Testis (tissue), 3 donors: ENCODE results near the gene WNT2B. TPM values are rescaled to one million over a fixed set of nuclear protein-coding genes. Genes with fewer than 3 reads are reported as not detected.

Experiments used
- DNase-seq: peaks from one replicate; pipeline ENCODE4 v3.0.0-alpha.2; 2019
- H3K27ac ChIP-seq, 2 donors: fragments of 200-600 bp; sonication (generic); one replicate each; pipeline ENCODE4 v1.5.1; 2019
- H3K27me3 ChIP-seq: fragments of 200-600 bp; sonication (generic); one replicate; pipeline ENCODE4 v1.5.1; 2019
- H3K36me3 ChIP-seq: fragments of 200-600 bp; sonication (generic); one replicate; pipeline ENCODE4 v1.5.1; 2017; ENCODE audit warnings: low read depth; ENCODE audit errors: missing control alignments
- H3K4me1 ChIP-seq: fragments of 200-600 bp; sonication (generic); one replicate; pipeline ENCODE4 v1.5.1; 2019
- H3K4me3 ChIP-seq, 2 donors: fragments of 200-600 bp; sonication (generic); one replicate each; pipeline ENCODE4 v1.5.1; 2017 to 2019
- H3K9me3 ChIP-seq: fragments of 200-600 bp; sonication (generic); one replicate; pipeline ENCODE4 v1.5.1; 2017
- POLR2A ChIP-seq: fragments of 450-650 bp; IDR thresholded peaks from one replicate; pipeline ENCODE4 v1.6.1; 2017; ENCODE audit warnings: antibody characterized with exemption, mild to moderate bottlenecking, moderate library complexity
- WGBS, 2 donors: methylation state at CpG; one replicate each; pipeline ENCODE4 v1.1.5; 2018; 5-methylcytosine and 5-hydroxymethylcytosine counted together
- intact Hi-C: fragments of 100-400 bp; cut with DNase I; formaldehyde crosslinking; loops from one replicate; pipeline ENCODE4 v1.15.1; 2023; ENCODE audit warnings: low total_unique reads
- polyA plus RNA-seq: library from polyadenylated mRNA; stranded (reverse); fragments of 350-450 nt; fragmentation: Illumina TruSeq; extraction: RNeasy Lipid Tissue Mini Kit (QIAGEN cat#74804); gene quantifications from one replicate; pipeline ENCODE4 v1.2.3, GENCODE V29; 2014; ENCODE audit warnings: low read depth, low replicate concordance; ENCODE audit not compliant: insufficient read depth
- total RNA-seq, 2 donors: library from RNA; depleted of rRNA; stranded (reverse); fragments of >200 nt; gene quantifications; one replicate each; pipeline ENCODE4 v1.2.3, GENCODE V29; 2016
- TF ChIP-seq, protein P1 (sequence below), 3 experiments: fragments of 450-650 bp in 2 of 3; fragments of 200-600 bp in 1 of 3; sonication (generic) in 1 of 3; IDR thresholded peaks; one replicate each; pipeline ENCODE4 v1.5.1; 2016 to 2019; ENCODE audit warnings: antibody characterized with exemption in 3 of 3, mild to moderate bottlenecking in 2 of 3, moderate library complexity in 1 of 3

Gene WNT2B
- total and polyA plus RNA-seq, 3 donors from 2014 or later: 9.1 to 14.7 (median 10.6) TPM

DNA sequence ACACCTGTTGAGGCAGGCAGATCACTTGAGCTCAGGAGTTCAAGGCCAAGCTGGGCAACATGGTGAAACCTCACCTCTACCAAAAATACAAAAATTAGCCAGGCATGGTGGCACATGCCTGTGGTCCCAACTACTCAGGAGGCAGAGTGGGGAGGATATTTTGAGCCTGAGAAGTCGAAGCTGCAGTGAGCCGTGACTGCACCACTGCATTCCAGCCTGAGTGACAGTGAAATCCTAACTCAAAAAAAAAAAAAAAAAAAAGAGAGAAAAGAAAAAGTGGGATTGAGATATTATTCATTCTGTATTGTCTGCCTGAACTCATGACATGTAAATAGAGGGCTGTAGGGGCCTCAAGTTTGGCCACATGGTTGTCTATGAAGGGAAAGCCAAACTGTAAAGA lies 37.3 kb downstream of the WNT2B start:
- no peaks in the 10 kb centered on the region for H3K4me1 ChIP-seq
- WGBS, 2 donors: 100% methylated on average over 1 to 2 of the region's 2 CpGs
- TF ChIP-seq, protein P1, sequence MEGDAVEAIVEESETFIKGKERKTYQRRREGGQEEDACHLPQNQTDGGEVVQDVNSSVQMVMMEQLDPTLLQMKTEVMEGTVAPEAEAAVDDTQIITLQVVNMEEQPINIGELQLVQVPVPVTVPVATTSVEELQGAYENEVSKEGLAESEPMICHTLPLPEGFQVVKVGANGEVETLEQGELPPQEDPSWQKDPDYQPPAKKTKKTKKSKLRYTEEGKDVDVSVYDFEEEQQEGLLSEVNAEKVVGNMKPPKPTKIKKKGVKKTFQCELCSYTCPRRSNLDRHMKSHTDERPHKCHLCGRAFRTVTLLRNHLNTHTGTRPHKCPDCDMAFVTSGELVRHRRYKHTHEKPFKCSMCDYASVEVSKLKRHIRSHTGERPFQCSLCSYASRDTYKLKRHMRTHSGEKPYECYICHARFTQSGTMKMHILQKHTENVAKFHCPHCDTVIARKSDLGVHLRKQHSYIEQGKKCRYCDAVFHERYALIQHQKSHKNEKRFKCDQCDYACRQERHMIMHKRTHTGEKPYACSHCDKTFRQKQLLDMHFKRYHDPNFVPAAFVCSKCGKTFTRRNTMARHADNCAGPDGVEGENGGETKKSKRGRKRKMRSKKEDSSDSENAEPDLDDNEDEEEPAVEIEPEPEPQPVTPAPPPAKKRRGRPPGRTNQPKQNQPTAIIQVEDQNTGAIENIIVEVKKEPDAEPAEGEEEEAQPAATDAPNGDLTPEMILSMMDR (IDR thresholded peaks at IDR 0.05): no peak
- no peak for TF ChIP-seq POLR2A
- no peak overlapping the region for H3K27ac ChIP-seq
- no peak overlapping the region for H3K4me3 ChIP-seq
- H3K36me3 ChIP-seq: no peaks in the 10 kb centered on the region
- H3K27me3 ChIP-seq: no peaks in the 10 kb centered on the region
- no peaks in the 10 kb centered on the region for H3K9me3 ChIP-seq
- intact Hi-C loops: no loop called here
- no peak for DNase-seq

- Histone ChIP-seq H3K4me3 (no peak overlapping the region), H3K4me1 (no peaks in the 10 kb centered on the region), H3K27me3 (no peaks in the 10 kb centered on the region), H3K36me3 (no peaks in the 10 kb centered on the region), H3K9me3 (no peaks in the 10 kb centered on the region), H3K27ac (no peak overlapping the region)
- 73 to 76% methylated on average over 3 of the region's 3 CpGs for WGBS, 2 donors
- intact Hi-C loops: no loop called here
- no peak for TF ChIP-seq POLR2A
- TF ChIP-seq, protein P1 (IDR thresholded peaks at IDR 0.05): no peak
- DNase-seq: no peak
Observed at GRCh38 chr1:112548547-112548946, 39.8 kb downstream of the WNT2B start.

GRCh38 chr1:112549590-112549989 lies 40.8 kb downstream of the WNT2B start:
- WGBS, 2 donors: 88 to 90% methylated on average over 2 of the region's 2 CpGs
- intact Hi-C loops: no loop called here
- H3K4me3 ChIP-seq: no peak overlapping the region
- no peaks in the 10 kb centered on the region for H3K27me3 ChIP-seq
- DNase-seq: no peak
- TF ChIP-seq POLR2A: no peak
- TF ChIP-seq, protein P1 (IDR thresholded peaks at IDR 0.05): no peak
- H3K36me3 ChIP-seq: no peaks in the 10 kb centered on the region
- no peaks in the 10 kb centered on the region for H3K4me1 ChIP-seq
- no peaks in the 10 kb centered on the region for H3K9me3 ChIP-seq
- no peak overlapping the region for H3K27ac ChIP-seq

DNA sequence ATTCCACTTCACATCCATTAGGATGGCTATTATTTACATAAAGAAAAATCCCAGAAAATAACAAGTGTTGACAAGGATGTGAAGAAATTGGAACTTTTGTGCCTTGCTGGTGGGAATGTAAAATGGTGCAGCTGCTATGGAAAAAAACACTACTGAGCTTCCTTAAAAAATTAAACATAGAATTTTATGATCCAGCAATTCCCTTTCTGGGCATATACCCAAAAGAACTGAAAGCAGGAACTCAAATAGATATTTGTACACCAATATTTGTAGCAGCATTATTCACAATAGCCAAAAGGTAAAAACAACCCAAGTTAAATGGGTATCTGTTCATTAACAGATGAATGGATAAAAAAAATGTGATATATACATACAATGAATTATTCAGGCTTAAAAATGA lies 45.6 kb downstream of the WNT2B start:
- Histone ChIP-seq H3K4me3 (no peak overlapping the region), H3K36me3 (no peaks in the 10 kb centered on the region), H3K9me3 (no peaks in the 10 kb centered on the region), H3K4me1 (no peaks in the 10 kb centered on the region), H3K27ac (no peak overlapping the region), H3K27me3 (no peaks in the 10 kb centered on the region)
- intact Hi-C loops: no loop called here
- TF ChIP-seq, protein P1 (IDR thresholded peaks at IDR 0.05): no peak
- no peak for TF ChIP-seq POLR2A
- no peak for DNase-seq

DNA sequence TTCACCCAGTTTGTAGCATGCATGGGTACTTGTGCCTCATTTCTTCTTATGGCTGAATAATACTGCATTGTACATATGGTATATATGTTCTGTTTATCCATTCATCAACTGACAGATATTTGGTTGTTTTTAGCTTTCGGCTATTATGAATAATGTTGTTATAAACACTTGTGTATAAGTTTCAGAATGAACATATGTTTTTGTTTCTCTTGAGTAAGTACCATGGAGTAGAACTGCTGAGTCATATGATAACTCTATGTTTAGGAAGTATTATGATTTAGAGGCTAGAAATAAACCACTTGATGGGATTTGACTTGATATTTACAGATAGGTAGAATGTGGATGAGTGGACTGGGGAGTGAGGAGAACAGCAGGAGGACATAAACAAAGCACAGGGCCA lies 48.6 kb downstream of the WNT2B start:
- Histone ChIP-seq H3K9me3 (no peaks in the 10 kb centered on the region), H3K36me3 (no peaks in the 10 kb centered on the region), H3K27ac (no peak overlapping the region), H3K4me1 (no peaks in the 10 kb centered on the region), H3K4me3 (no peak overlapping the region), H3K27me3 (no peaks in the 10 kb centered on the region)
- intact Hi-C loops: no loop called here
- 90 to 96% methylated on average over 1 of the region's 1 CpG for WGBS, 2 donors
- TF ChIP-seq, protein P1 (IDR thresholded peaks at IDR 0.05): no peak
- TF ChIP-seq POLR2A: no peak
- no peak for DNase-seq
